Stimulated activated CD4-positive, alpha-beta T cell treated with anti-CD3 and anti-CD28 coated beads, Interleukin-12 subunit alpha, Interleukin-12 subunit beta, amount 100 ng/mL, for 24 hours (primary cell): Measurements from ENCODE around the gene IRAG1.

Experiments used
- DNase-seq, 2 experiments: peaks; one replicate each; pipeline ENCODE4 v3.0.0-alpha.2; 2020; ENCODE audit warnings: low read depth in 2 of 2

Gene IRAG1

GRCh38 chr11:10693509-10694081 lies at the start of gene IRAG1:
Gene IRAG1, minus strand, starts transcription at chr11:10693755. Its CDS starts 153 bp downstream, at chr11:10693602.
- DNase-seq: no peak

- no peak for DNase-seq
These were observed 49.1 kb upstream of the IRAG1 start for GRCh38 chr11:10742460-10743208.

- DNase-seq: peak; percentile 70 to 87
These were observed 42.2 kb upstream of the IRAG1 start for GRCh38 chr11:10735481-10736475.

GRCh38 chr11:10731064-10731680 lies 37.6 kb upstream of the IRAG1 start:
- DNase-seq: no peak

GRCh38 chr11:10730151-10730550 lies 36.6 kb upstream of the IRAG1 start:
- no peak for DNase-seq

- no peak for DNase-seq
These were observed 35.4 kb upstream of the IRAG1 start for GRCh38 chr11:10728789-10729472.

- no peak for DNase-seq
These were observed 34.6 kb upstream of the IRAG1 start for GRCh38 chr11:10728154-10728553.

GRCh38 chr11:10727146-10727851 lies 33.7 kb upstream of the IRAG1 start:
- DNase-seq: no peak

GRCh38 chr11:10725907-10726253 lies 32.3 kb upstream of the IRAG1 start:
- DNase-seq: no peak

GRCh38 chr11:10725114-10725906 lies 31.8 kb upstream of the IRAG1 start:
- DNase-seq: no peak

- no peak for DNase-seq
These were observed 28.8 kb upstream of the IRAG1 start for GRCh38 chr11:10722307-10722706.

- no peak for DNase-seq
These were observed 27.4 kb upstream of the IRAG1 start for GRCh38 chr11:10720881-10721376.

- DNase-seq: no peak
These were observed 26.1 kb upstream of the IRAG1 start for GRCh38 chr11:10719616-10720015.

- no peak for DNase-seq
These were observed 23.1 kb upstream of the IRAG1 start for GRCh38 chr11:10716543-10717259.

- no peak for DNase-seq
These were observed 22.6 kb upstream of the IRAG1 start for GRCh38 chr11:10716122-10716521.

- no peak for DNase-seq
These were observed 22.0 kb upstream of the IRAG1 start for GRCh38 chr11:10715571-10715970.

- no peak for DNase-seq
These were observed 15.9 kb upstream of the IRAG1 start for GRCh38 chr11:10709299-10710086.

- DNase-seq: no peak
These were observed 14.6 kb upstream of the IRAG1 start for GRCh38 chr11:10708131-10708530.
